Progenitor cell of endocrine pancreas (in vitro differentiated cells): ENCODE data around the gene COL23A1. TPM values are rescaled to one million over a fixed set of nuclear protein-coding genes. Genes with fewer than 3 reads are reported as not detected.

ENCODE experiments used
- DNase-seq: peaks from one replicate; pipeline ENCODE4 v3.0.0; 2021; ENCODE audit warnings: low spot score; ENCODE audit not compliant: unreplicated experiment
- H3K27ac Mint-ChIP-seq: 2 replicates; pipeline ENCODE4 v1.8.0; 2021; ENCODE audit warnings: mild to moderate bottlenecking, moderate library complexity, mixed read lengths
- H3K27me3 Mint-ChIP-seq: 2 replicates; pipeline ENCODE4 v1.8.0; 2021; ENCODE audit warnings: mixed read lengths
- H3K36me3 Mint-ChIP-seq: 2 replicates; pipeline ENCODE4 v1.8.0; 2022; ENCODE audit warnings: mixed read lengths; ENCODE audit not compliant: insufficient read depth
- H3K4me1 Mint-ChIP-seq: 2 replicates; pipeline ENCODE4 v1.8.0; 2021; ENCODE audit warnings: low read depth, mixed read lengths
- H3K4me3 Mint-ChIP-seq: 2 replicates; pipeline ENCODE4 v1.8.0; 2021; ENCODE audit warnings: low read depth, mild to moderate bottlenecking, moderate library complexity, mixed read lengths
- H3K9me3 Mint-ChIP-seq: 2 replicates; pipeline ENCODE4 v1.8.0; 2021; ENCODE audit warnings: low read depth, mixed read lengths
- total RNA-seq: library from RNA; stranded (reverse); gene quantifications from 2 replicates; pipeline ENCODE4 v1.2.1, GENCODE V29; 2021
- TF ChIP-seq, protein P1 (sequence below): fragments of 200-600 bp; sonication (generic); IDR thresholded peaks from one replicate; pipeline ENCODE4 v1.5.0; 2021; ENCODE audit warnings: antibody characterized with exemption, mild to moderate bottlenecking; ENCODE audit not compliant: unreplicated experiment

The COL23A1 gene
- total RNA-seq, 1 donor from 2014 or later, result 0.36 TPM

DNA sequence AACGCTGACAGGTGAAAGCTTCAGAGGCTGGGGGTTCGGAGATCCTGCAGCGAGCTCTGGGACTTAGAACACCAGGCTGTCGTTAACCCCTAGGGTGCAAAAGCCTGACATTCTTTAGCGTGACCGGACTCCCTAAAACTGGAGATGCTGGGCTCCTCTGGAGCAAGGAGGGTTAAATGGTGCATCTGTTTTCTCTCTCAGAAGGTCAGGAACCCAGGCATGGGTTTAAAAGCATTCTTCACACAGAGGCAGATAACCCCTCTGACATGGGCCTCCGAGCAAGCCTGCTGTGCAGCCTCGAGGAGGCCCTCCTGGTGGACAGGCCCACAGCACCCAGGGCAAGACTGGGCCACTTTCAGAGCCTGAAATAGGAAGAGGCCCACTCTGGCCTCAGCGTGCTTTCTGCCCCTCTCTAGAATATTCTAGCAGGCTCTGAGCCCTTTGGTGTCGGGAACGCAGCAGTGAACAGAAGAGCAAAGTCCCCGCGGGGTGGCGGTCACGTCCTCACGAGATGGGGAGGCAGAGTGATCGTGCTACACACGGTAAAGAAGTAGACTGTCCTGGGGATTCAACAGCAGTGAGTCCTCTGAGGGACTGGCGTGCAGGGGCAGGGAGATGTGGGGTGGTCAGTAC lies 124.8 kb downstream of the COL23A1 start:
- DNase-seq, result no peak
- H3K27me3 Mint-ChIP-seq, result peaks cover 30% of the 10 kb centered on the region
- no peak overlapping the region for H3K27ac Mint-ChIP-seq
- TF ChIP-seq, protein P1, sequence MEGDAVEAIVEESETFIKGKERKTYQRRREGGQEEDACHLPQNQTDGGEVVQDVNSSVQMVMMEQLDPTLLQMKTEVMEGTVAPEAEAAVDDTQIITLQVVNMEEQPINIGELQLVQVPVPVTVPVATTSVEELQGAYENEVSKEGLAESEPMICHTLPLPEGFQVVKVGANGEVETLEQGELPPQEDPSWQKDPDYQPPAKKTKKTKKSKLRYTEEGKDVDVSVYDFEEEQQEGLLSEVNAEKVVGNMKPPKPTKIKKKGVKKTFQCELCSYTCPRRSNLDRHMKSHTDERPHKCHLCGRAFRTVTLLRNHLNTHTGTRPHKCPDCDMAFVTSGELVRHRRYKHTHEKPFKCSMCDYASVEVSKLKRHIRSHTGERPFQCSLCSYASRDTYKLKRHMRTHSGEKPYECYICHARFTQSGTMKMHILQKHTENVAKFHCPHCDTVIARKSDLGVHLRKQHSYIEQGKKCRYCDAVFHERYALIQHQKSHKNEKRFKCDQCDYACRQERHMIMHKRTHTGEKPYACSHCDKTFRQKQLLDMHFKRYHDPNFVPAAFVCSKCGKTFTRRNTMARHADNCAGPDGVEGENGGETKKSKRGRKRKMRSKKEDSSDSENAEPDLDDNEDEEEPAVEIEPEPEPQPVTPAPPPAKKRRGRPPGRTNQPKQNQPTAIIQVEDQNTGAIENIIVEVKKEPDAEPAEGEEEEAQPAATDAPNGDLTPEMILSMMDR, result no peak
- H3K4me1 Mint-ChIP-seq, result peaks cover 16% of the 10 kb centered on the region
- no peaks in the 10 kb centered on the region for H3K9me3 Mint-ChIP-seq
- no peaks in the 10 kb centered on the region for H3K36me3 Mint-ChIP-seq
- no peak overlapping the region for H3K4me3 Mint-ChIP-seq

DNA sequence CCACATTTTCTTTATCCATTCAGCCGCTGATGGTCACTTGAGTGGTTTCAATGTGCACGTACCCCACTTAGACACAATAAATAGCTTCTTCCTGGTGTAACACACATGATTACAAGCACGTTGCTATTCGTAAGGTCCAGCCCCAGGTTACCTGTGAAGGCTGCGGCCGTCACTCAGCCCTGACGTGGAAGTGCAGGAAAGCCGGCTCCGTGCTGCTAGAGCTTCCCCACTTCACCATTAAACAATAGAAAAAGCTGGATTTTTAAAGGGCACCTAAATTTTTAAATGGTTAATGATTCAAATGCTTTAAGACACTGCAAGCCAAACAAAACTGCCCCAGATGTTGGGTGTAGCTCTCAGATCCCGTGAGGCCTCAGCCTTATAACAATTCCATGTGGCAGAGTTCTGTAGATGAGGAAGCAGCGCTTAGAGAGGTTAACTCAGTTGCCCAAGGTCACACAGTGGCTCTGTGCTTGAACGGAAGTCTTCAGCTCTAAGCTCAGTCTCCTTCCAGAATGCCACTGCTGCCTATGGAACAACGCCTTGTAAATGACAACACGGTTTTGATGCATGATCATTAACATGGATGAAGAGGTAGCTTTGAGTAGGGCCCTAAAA lies 125.7 kb downstream of the COL23A1 start:
- Mint-ChIP-seq H3K9me3 (no peaks in the 10 kb centered on the region), H3K27me3 (peaks cover 26% of the 10 kb centered on the region), H3K36me3 (no peaks in the 10 kb centered on the region), H3K4me3 (no peak overlapping the region), H3K27ac (no peak overlapping the region), H3K4me1 (peaks cover 12% of the 10 kb centered on the region)
- no peak for DNase-seq
- TF ChIP-seq, protein P1, result no peak

DNA sequence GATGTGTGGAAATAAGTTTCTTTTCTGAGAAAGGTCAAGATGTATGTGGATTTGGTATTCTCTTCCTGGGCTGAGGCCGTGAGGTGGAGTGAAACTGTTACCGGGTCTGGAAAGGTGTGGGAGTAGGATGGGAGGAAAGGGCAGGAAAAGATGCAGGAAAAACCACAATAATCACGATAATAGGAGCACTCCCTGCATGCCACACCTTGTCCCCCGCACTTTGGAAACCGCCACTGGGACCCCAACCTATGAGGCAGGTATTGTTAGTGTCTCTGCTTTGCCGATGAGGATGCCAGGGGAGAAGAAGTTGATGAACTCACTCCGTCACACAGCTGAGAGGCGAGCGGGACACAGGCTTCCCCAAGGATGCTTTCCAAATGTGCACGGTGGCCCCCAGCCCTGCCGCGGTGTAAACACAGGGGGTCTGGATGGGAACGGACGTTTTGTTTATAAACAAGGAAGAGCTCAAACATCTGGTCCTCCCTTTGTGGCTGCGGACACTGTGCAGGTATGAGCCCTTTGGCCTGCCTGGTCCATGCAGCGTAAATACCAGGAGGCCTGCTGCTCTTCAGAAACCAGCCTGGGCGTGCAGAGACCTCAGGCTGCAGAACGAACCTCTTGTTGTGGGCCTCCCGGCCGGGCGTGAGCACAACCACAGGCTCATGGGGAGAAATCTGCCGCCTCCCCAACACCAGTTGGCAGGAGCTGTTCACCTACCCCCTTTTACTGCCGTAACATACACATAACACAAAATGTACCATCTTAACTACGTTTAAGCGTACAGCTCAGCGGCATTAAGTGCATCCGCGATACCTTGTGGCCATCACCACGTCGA lies 126.7 kb downstream of the COL23A1 start:
- TF ChIP-seq, protein P1, result no peak
- Mint-ChIP-seq H3K36me3 (no peaks in the 10 kb centered on the region), H3K4me1 (peaks cover 12% of the 10 kb centered on the region), H3K27me3 (peaks cover 20% of the 10 kb centered on the region), H3K4me3 (no peak overlapping the region), H3K27ac (no peak overlapping the region), H3K9me3 (no peaks in the 10 kb centered on the region)
- DNase-seq, result no peak

DNA sequence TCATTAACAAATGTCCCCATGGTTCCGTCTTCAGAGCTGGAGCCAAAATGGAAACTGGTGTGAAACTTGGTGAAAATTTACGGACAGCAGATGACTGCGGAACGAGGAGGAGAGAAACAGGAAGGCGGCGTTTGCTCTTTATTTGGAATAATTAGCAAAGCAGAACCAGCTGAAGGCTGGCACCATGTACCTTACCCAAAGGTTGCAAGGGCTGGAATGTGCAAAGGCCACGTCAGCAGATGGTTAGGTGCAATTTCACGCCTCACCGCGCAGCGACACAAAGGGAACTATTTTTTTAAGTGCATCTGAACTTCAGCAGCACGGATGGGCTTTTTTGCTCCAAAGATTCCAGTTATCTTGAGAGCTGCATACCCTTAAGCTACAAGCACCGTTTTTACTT lies 127.4 kb downstream of the COL23A1 start:
- Mint-ChIP-seq H3K9me3 (no peaks in the 10 kb centered on the region), H3K27ac (no peak overlapping the region)

DNA sequence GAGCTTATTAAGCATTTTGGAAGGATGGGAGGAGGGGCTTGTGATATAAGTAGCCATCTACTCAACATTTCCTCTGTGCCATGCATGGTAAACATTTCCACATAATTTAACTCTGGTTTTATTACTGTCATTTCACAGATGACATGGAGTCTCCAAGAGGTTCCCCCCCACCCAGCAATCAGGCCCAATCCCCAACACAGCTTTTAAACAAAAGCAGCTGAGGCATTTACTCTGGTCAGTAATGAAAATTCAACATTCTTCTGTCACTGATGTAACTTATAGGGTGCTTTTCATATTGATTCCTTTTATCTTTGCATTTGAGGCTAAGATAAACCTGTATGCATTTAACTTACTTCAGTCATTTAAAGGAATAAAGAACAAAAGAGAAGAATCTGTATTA lies 128.1 kb downstream of the COL23A1 start:
- Mint-ChIP-seq H3K27me3 (peaks cover 16% of the 10 kb centered on the region), H3K4me3 (no peak overlapping the region), H3K9me3 (no peaks in the 10 kb centered on the region), H3K4me1 (peaks cover 11% of the 10 kb centered on the region), H3K27ac (no peak overlapping the region), H3K36me3 (no peaks in the 10 kb centered on the region)
- TF ChIP-seq, protein P1, result no peak
- no peak for DNase-seq

More for the DNA sequence above, 127.4 kb downstream of the COL23A1 start:
- Mint-ChIP-seq H3K27me3 (peaks cover 20% of the 10 kb centered on the region), H3K36me3 (no peaks in the 10 kb centered on the region), H3K4me3 (no peak overlapping the region), H3K4me1 (peaks cover 12% of the 10 kb centered on the region)
- TF ChIP-seq, protein P1, result no peak
- DNase-seq, result no peak
